IMR-90 (cell line): ENCODE data around the gene AHI1. TPM values are rescaled to one million over a fixed set of nuclear protein-coding genes. Genes with fewer than 3 reads are reported as not detected.

Source experiments
- ATAC-seq: fragments of 200-7000 bp; cut with Tn5 transposase; 2 replicates; pipeline ENCODE4 v1.9.1; 2020; ENCODE audit warnings: low read depth, mild to moderate bottlenecking, moderate library complexity
- BruUV-seq: library from RNA; stranded (reverse); fragments of 400-500 nt; replicated peaks from 2 replicates; lab custom pipeline; 2021; lab: Mats Ljungman, UMichigan
- CTCF ChIA-PET: fragments of 300-600 bp; formaldehyde crosslinking; extraction: SDS; loops from one replicate; lab custom pipeline; 2021; ENCODE audit warnings: antibody characterized with exemption; lab: Yijun Ruan, JAX
- POLR2A ChIA-PET: fragments of 300-600 bp; sonication (Branson Sonifier 250); formaldehyde crosslinking; loops from one replicate; lab custom pipeline; 2022; ENCODE audit warnings: antibody characterized with exemption; ENCODE audit not compliant: unreplicated experiment; lab: Charles Lee
- DNase-seq: peaks from one replicate; pipeline ENCODE4 v3.0.0; 2013
- H2AFZ ChIP-seq: replicated peaks from 2 replicates; pipeline ENCODE3; 2013; ENCODE audit warnings: low read length, mild to moderate bottlenecking; ENCODE audit not compliant: poor library complexity
- H2AK5ac ChIP-seq: 2 replicates; pipeline ENCODE4 v1.6.1; 2013; ENCODE audit warnings: low read depth, low read length, inconsistent platforms
- H2AK9ac ChIP-seq: replicated peaks from 2 replicates; pipeline ENCODE3; 2013; ENCODE audit warnings: mild to moderate bottlenecking, low read depth, low read length, moderate library complexity; ENCODE audit not compliant: poor library complexity
- H2BK120ac ChIP-seq: 2 replicates; pipeline ENCODE4 v1.6.1; 2013; ENCODE audit warnings: low read depth, low read length, inconsistent platforms
- H2BK15ac ChIP-seq: 3 replicates; pipeline ENCODE4 v1.6.1; 2013; ENCODE audit warnings: low read depth, low read length, inconsistent platforms
- H2BK20ac ChIP-seq: 2 replicates; pipeline ENCODE4 v1.6.1; 2013; ENCODE audit warnings: low read depth, mild to moderate bottlenecking, inconsistent platforms, low read length, moderate library complexity
- H2BK5ac ChIP-seq: 2 replicates; pipeline ENCODE4 v1.6.1; 2013; ENCODE audit warnings: mild to moderate bottlenecking, low read depth, low read length, inconsistent platforms; ENCODE audit not compliant: poor library complexity, severe bottlenecking
- H3K14ac ChIP-seq: replicated peaks from 2 replicates; pipeline ENCODE4 v1.6.1; 2013; ENCODE audit warnings: low read depth, low read length, inconsistent platforms
- H3K18ac ChIP-seq: 2 replicates; pipeline ENCODE4 v1.6.1; 2013; ENCODE audit warnings: low read depth, low read length, control low read depth
- H3K23ac ChIP-seq: 2 replicates; pipeline ENCODE4 v1.6.1; 2013; ENCODE audit warnings: low read depth, low read length, inconsistent platforms
- H3K27ac ChIP-seq: 2 replicates; pipeline ENCODE4 v1.5.1; 2013; ENCODE audit warnings: mild to moderate bottlenecking, control low read depth, low read length; ENCODE audit not compliant: insufficient read depth
- H3K27me3 ChIP-seq: 2 replicates; pipeline ENCODE4 v1.6.1; 2013; ENCODE audit warnings: low read length; ENCODE audit not compliant: control insufficient read depth, insufficient read depth
- H3K36me3 ChIP-seq: 2 replicates; pipeline ENCODE4 v1.6.1; 2013; ENCODE audit warnings: low read length, mixed read lengths; ENCODE audit not compliant: control insufficient read depth, insufficient read depth
- H3K4ac ChIP-seq: 2 replicates; pipeline ENCODE4 v1.6.1; 2013; ENCODE audit warnings: low read depth, low read length, inconsistent platforms
- H3K4me1 ChIP-seq: 2 replicates; pipeline ENCODE4 v1.6.1; 2013; ENCODE audit warnings: low read length, mixed read lengths; ENCODE audit not compliant: control insufficient read depth, insufficient read depth
- H3K4me2 ChIP-seq: 2 replicates; pipeline ENCODE4 v1.6.1; 2013; ENCODE audit warnings: low read depth, mild to moderate bottlenecking, control low read depth, low read length, moderate library complexity
- H3K4me3 ChIP-seq: 2 replicates; pipeline ENCODE4 v1.5.1; 2013; ENCODE audit warnings: low read depth, mild to moderate bottlenecking, control low read depth, low read length, moderate library complexity; ENCODE audit not compliant: insufficient read depth
- H3K56ac ChIP-seq: 2 replicates; pipeline ENCODE4 v1.6.1; 2013; ENCODE audit warnings: low read length, inconsistent platforms; ENCODE audit not compliant: insufficient read depth; ENCODE audit errors: extremely low read depth
- H3K79me1 ChIP-seq, 2 experiments: 2 replicates each; pipeline ENCODE4 v1.6.1; 2013; ENCODE audit warnings: low read length in 2 of 2, inconsistent platforms in 1 of 2, low read depth in 1 of 2
- H3K9ac ChIP-seq: 2 replicates; pipeline ENCODE4 v1.6.1; 2013; ENCODE audit warnings: low read depth, low read length, control low read depth
- H3K9me1 ChIP-seq: 2 replicates; pipeline ENCODE4 v1.6.1; 2013; ENCODE audit warnings: low read length, inconsistent platforms; ENCODE audit not compliant: insufficient read depth
- H3K9me3 ChIP-seq: 2 replicates; pipeline ENCODE4 v1.6.1; 2013; ENCODE audit warnings: low read length; ENCODE audit not compliant: control insufficient read depth, insufficient read depth
- H4K20me1 ChIP-seq: 2 replicates; pipeline ENCODE4 v1.6.1; 2013; ENCODE audit warnings: low read length, inconsistent platforms; ENCODE audit not compliant: insufficient read depth
- H4K5ac ChIP-seq: 2 replicates; pipeline ENCODE4 v1.6.1; 2013; ENCODE audit warnings: mild to moderate bottlenecking, low read depth, low read length, control low read depth
- H4K8ac ChIP-seq, 2 experiments: 2 replicates each; pipeline ENCODE4 v1.6.1; 2013; ENCODE audit warnings: low read depth in 2 of 2, low read length in 2 of 2, control low read depth in 1 of 2, inconsistent platforms in 1 of 2
- H4K91ac ChIP-seq: 2 replicates; pipeline ENCODE4 v1.6.1; 2013; ENCODE audit warnings: low read depth, low read length, inconsistent platforms; ENCODE audit not compliant: insufficient read depth
- BHLHE40 ChIP-seq: fragments of 150-350 bp; IDR thresholded peaks from 2 replicates; pipeline ENCODE4 v1.6.1; 2016; ENCODE audit warnings: mild to moderate bottlenecking, low read depth, low read length
- CEBPB ChIP-seq: IDR thresholded peaks from 2 replicates; pipeline ENCODE4 v1.6.1; 2012; ENCODE audit warnings: low read depth, low read length, improper control_type of control experiment
- FOS ChIP-seq: fragments of 150-350 bp; IDR thresholded peaks from 2 replicates; pipeline ENCODE4 v1.6.1; 2016; ENCODE audit warnings: low read depth, low read length
- MXI1 ChIP-seq: IDR thresholded peaks from 2 replicates; pipeline ENCODE4 v1.6.1; 2012; ENCODE audit warnings: low read depth, mild to moderate bottlenecking, low read length, moderate library complexity, borderline replicate concordance
- POLR2A ChIP-seq: IDR thresholded peaks from 2 replicates; pipeline ENCODE4 v1.6.1; 2012; ENCODE audit warnings: mild to moderate bottlenecking, low read depth, low read length
- RCOR1 ChIP-seq: IDR thresholded peaks from 2 replicates; pipeline ENCODE4 v1.6.1; 2012; ENCODE audit warnings: mild to moderate bottlenecking, low read length, improper control_type of control experiment; ENCODE audit not compliant: insufficient replicate concordance
- RFX5 ChIP-seq: IDR thresholded peaks from 2 replicates; pipeline ENCODE4 v1.8.0; 2012; ENCODE audit warnings: low read depth, mild to moderate bottlenecking, low read length, moderate library complexity
- WGBS, 2 experiments: methylation state at CpG; one replicate each; pipeline versions ENCODE4 v1.1.5 to v1.1.7; 2013; ENCODE audit warnings: missing lambda C conversion rate in 2 of 2; ENCODE audit not compliant: insufficient read length in 1 of 2; ENCODE audit errors: extremely low coverage in 2 of 2; 5-methylcytosine and 5-hydroxymethylcytosine counted together
- dilution Hi-C: fragments of 300-500 bp; cut with HindIII; formaldehyde crosslinking; loops from one replicate; pipeline ENCODE4 v1.14.3; 2018; ENCODE audit warnings: low sequenced_read_pairs; ENCODE audit not compliant: unreplicated experiment
- in situ Hi-C: fragments of 300-500 bp; cut with MboI; formaldehyde crosslinking; loops from 3 replicates; pipeline ENCODE4 v1.14.3; 2019; ENCODE audit warnings: low sequenced_read_pairs, inconsistent platforms, mixed read lengths
- intact Hi-C: fragments of 100-400 bp; cut with micrococcal nuclease; formaldehyde crosslinking; loops from 2 replicates; pipeline ENCODE4 v1.10.0; 2022
- polyA plus RNA-seq, 3 experiments: library from polyadenylated mRNA; depleted of rRNA; stranded (reverse); fragments of >200 nt; gene quantifications; 2 replicates each; pipeline ENCODE4 v1.2.3, GENCODE V29; 2012; ENCODE audit warnings: low replicate concordance in 1 of 3
- total RNA-seq: library from RNA; depleted of rRNA; stranded (reverse); fragments of >200 nt; gene quantifications from 2 replicates; pipeline ENCODE4 v1.2.3, GENCODE V29; 2012

AHI1 gene
- total and polyA plus RNA-seq, 2 of the 4 experiments (the other 2 are of a cell fraction): 9.5 to 19.4 TPM

DNA sequence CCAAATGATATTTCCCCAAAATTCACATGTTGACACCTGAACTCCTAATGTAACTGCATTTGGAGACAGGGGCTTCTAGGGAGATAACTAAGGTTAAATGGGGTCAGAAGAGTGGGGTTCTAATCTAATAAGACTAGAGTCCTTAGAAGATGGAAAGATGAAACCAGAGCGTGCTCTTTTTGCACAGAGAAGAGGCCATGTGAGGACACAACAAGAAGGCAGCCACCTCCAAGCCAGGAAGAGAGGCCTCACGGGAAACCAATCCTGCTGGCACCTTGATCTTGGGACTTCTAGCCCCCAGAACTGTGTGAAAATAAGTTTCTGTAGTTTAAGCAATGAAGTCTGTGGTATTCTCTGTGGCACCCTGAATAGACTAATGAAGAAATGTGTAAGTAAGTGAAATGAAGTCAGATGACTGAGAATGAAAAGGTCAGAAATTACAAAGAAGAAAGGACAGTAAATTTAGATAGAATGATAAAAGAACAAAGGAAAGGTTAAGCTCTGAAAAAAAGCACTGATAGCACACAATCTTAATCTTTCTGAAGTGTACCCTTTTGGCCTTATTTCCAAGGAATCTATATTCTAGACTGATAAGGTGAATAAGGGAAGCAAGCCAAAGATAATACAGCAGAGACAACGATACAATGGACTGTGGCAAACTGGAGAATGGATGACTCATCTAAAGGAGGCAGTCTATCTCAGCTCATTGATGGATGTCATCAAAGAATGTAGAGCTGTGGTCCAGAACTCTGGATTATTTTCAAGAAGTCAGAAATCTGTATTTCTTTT is 206.1 kb downstream of the AHI1 start (continued):
- TF ChIP-seq RFX5 (no peak), FOS (no peak)

DNA sequence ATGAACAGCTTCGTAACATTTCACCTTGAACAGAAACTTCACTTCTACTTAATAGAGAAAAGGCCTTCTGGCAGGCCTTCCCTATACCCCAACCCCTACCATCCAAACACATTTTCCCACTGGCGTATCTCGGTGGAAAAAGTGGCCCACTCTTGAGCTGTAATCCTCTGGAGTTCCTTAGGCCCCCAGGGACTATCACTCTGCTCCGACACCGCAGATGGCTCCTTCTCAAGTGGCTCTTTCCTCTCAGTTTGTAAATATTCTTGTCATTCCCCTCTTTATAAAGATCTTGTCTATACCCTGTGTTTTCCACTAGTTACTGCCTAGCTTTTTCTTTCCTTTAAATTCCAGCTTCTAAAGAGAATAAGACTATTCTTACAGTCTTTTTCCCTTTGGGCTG is 207.7 kb downstream of the AHI1 start:
- Histone ChIP-seq H4K8ac (no peak overlapping the region), H3K4me3 (no peak overlapping the region), H3K79me1 (no peaks in the 10 kb centered on the region), H4K20me1 (no peaks in the 10 kb centered on the region), H4K91ac (no peak overlapping the region), H3K9me3 (no peaks in the 10 kb centered on the region), H3K36me3 (no peaks in the 10 kb centered on the region; the same call in 1 of the 2 replicates), H3K4me1 (peaks cover 2% of the 10 kb centered on the region; the same call in 1 of the 2 replicates), H3K56ac (no peak overlapping the region), H2AFZ (no peak overlapping the region), H4K5ac (no peak overlapping the region), H3K18ac (no peak overlapping the region), H2BK5ac (no peak overlapping the region), H2AK9ac (no peak overlapping the region), H3K9me1 (no peaks in the 10 kb centered on the region; the same call in 1 of the 2 replicates), H2BK20ac (no peak overlapping the region), H2BK15ac (no peak overlapping the region), H2AK5ac (no peak overlapping the region), H3K27me3 (no peaks in the 10 kb centered on the region), H3K4me2 (no peak overlapping the region), H3K9ac (no peak overlapping the region), H3K23ac (no peak overlapping the region), H3K14ac (no peak overlapping the region), H3K27ac (no peak overlapping the region), H3K4ac (no peak overlapping the region), H2BK120ac (no peak overlapping the region)
- dilution Hi-C loops (no loop called here), in situ Hi-C loops (no loop called here), intact Hi-C loops (loop anchor here (5.0 kb wide), 1 partner anchor 302 kb away; no protein-coding TSS in a partner anchor)
- ChIA-PET POLR2A (no interaction called here), CTCF (no interaction called here)
- WGBS, 2 experiments: 100% methylated on average over 4 of the region's 5 CpGs; no CpG with 5 or more reads in 1 of the 2 experiments
- ATAC-seq: no peak
- TF ChIP-seq POLR2A (no peak), CEBPB (no peak), RCOR1 (no peak), BHLHE40 (no peak), MXI1 (no peak)
- DNase-seq: no peak
- BruUV-seq: no TSS peak
